DOHH2 (cell line): Measurements from ENCODE around the gene NEURL1B.

Source experiments
- H3F3A ChIP-seq: fragments of 200-600 bp; sonication (generic), shearing (Covaris generic); 2 replicates; pipeline ENCODE4 v1.6.0; 2016; ENCODE audit warnings: antibody characterized with exemption, mild to moderate bottlenecking; ENCODE audit not compliant: control insufficient read depth, insufficient read depth
- H3K27ac ChIP-seq: fragments of 200-600 bp; sonication (generic); 2 replicates; pipeline ENCODE4 v1.5.1; 2014; ENCODE audit warnings: low read depth, mild to moderate bottlenecking, low read length, moderate library complexity
- H3K27me3 ChIP-seq: fragments of 200-600 bp; sonication (generic); 2 replicates; pipeline ENCODE4 v1.6.1; 2014; ENCODE audit warnings: mild to moderate bottlenecking, low read length, mixed read lengths; ENCODE audit not compliant: control insufficient read depth
- H3K36me3 ChIP-seq: fragments of 200-600 bp; sonication (generic); 2 replicates; pipeline ENCODE4 v1.6.1; 2014; ENCODE audit warnings: mild to moderate bottlenecking, low read length, moderate library complexity, mixed read lengths; ENCODE audit not compliant: control insufficient read depth
- H3K4me1 ChIP-seq: fragments of 200-600 bp; sonication (generic); 2 replicates; pipeline ENCODE4 v1.6.1; 2014; ENCODE audit warnings: mild to moderate bottlenecking, low read length, mixed read lengths; ENCODE audit not compliant: control insufficient read depth
- H3K4me2 ChIP-seq: fragments of 200-600 bp; sonication (generic); 2 replicates; pipeline ENCODE4 v1.6.0; 2014; ENCODE audit warnings: mild to moderate bottlenecking, low read length, moderate library complexity
- H3K4me3 ChIP-seq: fragments of 200-600 bp; sonication (generic); 2 replicates; pipeline ENCODE4 v1.5.1; 2014; ENCODE audit warnings: mild to moderate bottlenecking, low read length, mixed read lengths
- H3K79me2 ChIP-seq: fragments of 200-600 bp; sonication (generic); 2 replicates; pipeline ENCODE4 v1.6.1; 2014; ENCODE audit warnings: mild to moderate bottlenecking, low read length, mixed read lengths; ENCODE audit not compliant: control insufficient read depth
- H3K9me2 ChIP-seq: fragments of 200-600 bp; sonication (generic); replicated peaks from 2 replicates; pipeline ENCODE4 v1.6.1; 2014; ENCODE audit warnings: mild to moderate bottlenecking, low read length, mixed read lengths; ENCODE audit not compliant: control insufficient read depth
- H3K9me3 ChIP-seq: fragments of 200-600 bp; sonication (generic); 2 replicates; pipeline ENCODE4 v1.6.1; 2014; ENCODE audit warnings: antibody characterized with exemption, low read length, mixed read lengths; ENCODE audit not compliant: control insufficient read depth, insufficient read depth
- H4K20me1 ChIP-seq: fragments of 200-600 bp; sonication (generic); 2 replicates; pipeline ENCODE4 v1.6.0; 2014; ENCODE audit warnings: low read depth, mild to moderate bottlenecking, antibody characterized with exemption, low read length, moderate library complexity; ENCODE audit not compliant: control insufficient read depth, insufficient read depth
- CTCF ChIP-seq: fragments of 200-600 bp; sonication (generic); IDR thresholded peaks from one replicate; pipeline ENCODE4 v1.5.1; 2014; ENCODE audit warnings: antibody characterized with exemption, mild to moderate bottlenecking, low read depth, low read length; ENCODE audit not compliant: poor library complexity, severe bottlenecking
- EZH2phosphoT487 ChIP-seq: fragments of 200-600 bp; sonication (generic); IDR thresholded peaks from 2 replicates; pipeline ENCODE4 v1.6.1; 2017; ENCODE audit warnings: borderline replicate concordance, mild to moderate bottlenecking, antibody characterized with exemption, low read length, moderate library complexity, mixed read lengths

NEURL1B gene

GRCh38 chr5:172634106-172634899, 6.8 kb upstream of the NEURL1B start:
- Histone ChIP-seq H3K79me2 (no peaks in the 10 kb centered on the region), H3K4me2 (no peak overlapping the region), H3K9me3 (no peaks in the 10 kb centered on the region), H3K27me3 (peaks cover 11% of the 10 kb centered on the region), H3K9me2 (no peaks in the 10 kb centered on the region), H4K20me1 (no peaks in the 10 kb centered on the region), H3F3A (peaks cover 2% of the 10 kb centered on the region), H3K4me1 (peaks cover 12% of the 10 kb centered on the region), H3K36me3 (no peaks in the 10 kb centered on the region), H3K27ac (no peak overlapping the region), H3K4me3 (no peak overlapping the region)
- TF ChIP-seq EZH2phosphoT487 (no peak), CTCF (no peak)

GRCh38 chr5:172635038-172635437, 6.0 kb upstream of the NEURL1B start:
- no peak overlapping the region for H3K4me2 ChIP-seq
- H3K27ac ChIP-seq = no peak overlapping the region
- peaks cover 15% of the 10 kb centered on the region for H3K4me1 ChIP-seq
- no peaks in the 10 kb centered on the region for H3K9me2 ChIP-seq
- H3K36me3 ChIP-seq = no peaks in the 10 kb centered on the region
- H3K79me2 ChIP-seq = no peaks in the 10 kb centered on the region
- no peaks in the 10 kb centered on the region for H3K9me3 ChIP-seq
- no peak overlapping the region for H3K4me3 ChIP-seq
- TF ChIP-seq CTCF (no peak), EZH2phosphoT487 (no peak)
- H3K27me3 ChIP-seq = peaks cover 11% of the 10 kb centered on the region
- H4K20me1 ChIP-seq = no peaks in the 10 kb centered on the region
- peaks cover 2% of the 10 kb centered on the region for H3F3A ChIP-seq

- Histone ChIP-seq H3K4me1 (peaks cover 24% of the 10 kb centered on the region), H3K4me3 (no peak overlapping the region), H3K27me3 (peaks cover 13% of the 10 kb centered on the region), H3K79me2 (no peaks in the 10 kb centered on the region), H3K9me2 (no peaks in the 10 kb centered on the region), H3K4me2 (no peak overlapping the region), H4K20me1 (no peaks in the 10 kb centered on the region), H3K36me3 (no peaks in the 10 kb centered on the region), H3K9me3 (no peaks in the 10 kb centered on the region), H3K27ac (no peak overlapping the region), H3F3A (peaks cover 2% of the 10 kb centered on the region)
- no peak for TF ChIP-seq EZH2phosphoT487
- no peak for TF ChIP-seq CTCF
Observed at GRCh38 chr5:172636279-172637050, 4.6 kb upstream of the NEURL1B start.
